Lower leg skin (tissue), 3 donors: ENCODE measurements around the gene SEMA3A.

Experiments
- CTCF ChIP-seq, 3 donors: fragments of 450-650 bp; IDR thresholded peaks; one replicate each; pipeline ENCODE4 v1.5.1; 2016; ENCODE audit warnings: antibody characterized with exemption in 3 of 3, mild to moderate bottlenecking in 3 of 3, moderate library complexity in 2 of 3
- POLR2A ChIP-seq, 2 donors: fragments of 450-650 bp; IDR thresholded peaks; one replicate each; pipeline ENCODE4 v1.6.1; 2016 to 2017; ENCODE audit warnings: antibody characterized with exemption in 2 of 2, mild to moderate bottlenecking in 1 of 2, moderate library complexity in 1 of 2

DNA sequence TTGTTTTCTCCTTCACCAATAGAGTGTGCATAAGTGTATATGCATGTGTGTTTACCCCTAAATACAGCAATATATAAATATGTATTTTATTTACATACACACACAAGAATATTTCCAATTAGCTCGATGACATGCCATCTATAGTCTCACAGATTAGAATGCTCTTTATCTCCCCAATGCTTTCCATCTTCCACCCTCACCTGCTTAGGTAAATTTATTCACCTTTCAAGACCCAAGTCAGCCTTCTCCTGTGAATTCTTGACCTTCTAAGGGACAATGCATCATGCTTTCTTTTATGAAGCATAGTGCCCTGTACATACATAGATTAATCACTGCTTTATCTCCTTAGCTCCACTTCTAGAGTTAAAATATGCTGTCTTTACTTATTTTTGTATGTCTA is 49.7 kb downstream of the SEMA3A start:
- no peak for TF ChIP-seq POLR2A (IDR thresholded peaks at IDR 0.05)
- TF ChIP-seq CTCF (IDR thresholded peaks at IDR 0.05) = no peak
